Central memory CD8-positive, alpha-beta T cell (primary cell): ENCODE results near the gene SPOCK1.

Source experiments
- ATAC-seq: fragments of 150-1000 bp; cut with Tn5 transposase; replicated peaks from 2 replicates; pipeline ENCODE4 v1.10.0; 2022; ENCODE audit warnings: mild to moderate bottlenecking, moderate FRiP score, moderate number of reproducible peaks; ENCODE audit not compliant: poor library complexity, severe bottlenecking; ENCODE audit errors: extremely low read depth
- DNase-seq, 2 donors: peaks; one replicate each; pipeline ENCODE4 v3.0.0; 2021; ENCODE audit warnings: low spot score in 2 of 2
- H3K27ac Mint-ChIP-seq: one replicate; pipeline ENCODE4 v1.8.0; 2022; ENCODE audit warnings: low read depth, mild to moderate bottlenecking, moderate library complexity, mixed read lengths
- H3K27me3 Mint-ChIP-seq: one replicate; pipeline ENCODE4 v1.8.0; 2022; ENCODE audit warnings: mixed read lengths
- H3K36me3 Mint-ChIP-seq: one replicate; pipeline ENCODE4 v1.8.0; 2022; ENCODE audit warnings: mild to moderate bottlenecking, moderate library complexity, mixed read lengths; ENCODE audit not compliant: insufficient read depth
- H3K4me1 Mint-ChIP-seq: one replicate; pipeline ENCODE4 v1.8.0; 2022; ENCODE audit warnings: mixed read lengths
- H3K4me3 Mint-ChIP-seq: one replicate; pipeline ENCODE4 v1.8.0; 2022; ENCODE audit warnings: mild to moderate bottlenecking, moderate library complexity, mixed read lengths
- H3K9me3 Mint-ChIP-seq: one replicate; pipeline ENCODE4 v1.8.0; 2022; ENCODE audit warnings: mixed read lengths

SPOCK1 gene

DNA sequence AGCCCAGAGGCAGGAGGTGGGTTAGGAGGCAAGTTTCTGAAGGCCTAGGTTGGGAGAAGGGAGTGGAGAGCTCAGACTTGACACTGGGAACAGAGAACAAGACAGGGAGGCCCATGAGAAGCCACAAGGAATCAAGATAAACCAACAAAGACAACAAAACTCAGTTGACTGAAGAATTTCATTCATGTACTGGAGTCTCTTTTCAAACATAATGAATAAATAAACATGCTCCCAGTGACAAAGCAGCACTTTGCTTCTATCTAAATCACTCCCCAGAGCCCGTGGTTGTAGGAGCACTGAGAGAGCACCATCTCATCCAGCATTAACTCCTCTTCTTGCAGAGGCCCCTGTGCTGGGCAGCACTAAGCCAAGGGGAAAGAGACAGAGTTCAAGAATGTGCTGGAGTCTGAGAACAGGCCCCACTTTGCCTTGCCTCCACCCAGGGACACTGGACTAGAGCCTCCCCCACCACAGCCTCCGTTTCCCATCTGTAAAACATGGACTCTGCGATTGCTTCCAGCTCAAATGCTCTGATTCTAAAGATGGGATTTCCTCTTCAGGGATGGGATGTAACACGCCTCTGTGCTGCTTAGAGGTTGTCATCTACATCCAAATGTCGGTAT, 282.0 kb downstream of the SPOCK1 start:
- Mint-ChIP-seq H3K36me3 (peaks cover 5% of the 10 kb centered on the region), H3K27me3 (peaks cover 31% of the 10 kb centered on the region), H3K27ac (no peak overlapping the region), H3K9me3 (no peaks in the 10 kb centered on the region), H3K4me1 (no peaks in the 10 kb centered on the region), H3K4me3 (no peak overlapping the region)
- DNase-seq = no peak
- ATAC-seq = no peak

- H3K4me1 Mint-ChIP-seq = no peaks in the 10 kb centered on the region
- no peak for DNase-seq
- peaks cover 24% of the 10 kb centered on the region for H3K27me3 Mint-ChIP-seq
- peaks cover 5% of the 10 kb centered on the region for H3K36me3 Mint-ChIP-seq
- H3K9me3 Mint-ChIP-seq = no peaks in the 10 kb centered on the region
- no peak for ATAC-seq
- no peak overlapping the region for H3K27ac Mint-ChIP-seq
- no peak overlapping the region for H3K4me3 Mint-ChIP-seq
These were observed 283.3 kb downstream of the SPOCK1 start for GRCh38 chr5:137215780-137216179.

GRCh38 chr5:137215261-137215660, 283.9 kb downstream of the SPOCK1 start:
- DNase-seq (no peak), ATAC-seq (no peak)
- peaks cover 18% of the 10 kb centered on the region for H3K27me3 Mint-ChIP-seq
- H3K27ac Mint-ChIP-seq = no peak overlapping the region
- peaks cover 5% of the 10 kb centered on the region for H3K36me3 Mint-ChIP-seq
- H3K9me3 Mint-ChIP-seq = no peaks in the 10 kb centered on the region
- no peak overlapping the region for H3K4me3 Mint-ChIP-seq
- H3K4me1 Mint-ChIP-seq = no peaks in the 10 kb centered on the region

DNA sequence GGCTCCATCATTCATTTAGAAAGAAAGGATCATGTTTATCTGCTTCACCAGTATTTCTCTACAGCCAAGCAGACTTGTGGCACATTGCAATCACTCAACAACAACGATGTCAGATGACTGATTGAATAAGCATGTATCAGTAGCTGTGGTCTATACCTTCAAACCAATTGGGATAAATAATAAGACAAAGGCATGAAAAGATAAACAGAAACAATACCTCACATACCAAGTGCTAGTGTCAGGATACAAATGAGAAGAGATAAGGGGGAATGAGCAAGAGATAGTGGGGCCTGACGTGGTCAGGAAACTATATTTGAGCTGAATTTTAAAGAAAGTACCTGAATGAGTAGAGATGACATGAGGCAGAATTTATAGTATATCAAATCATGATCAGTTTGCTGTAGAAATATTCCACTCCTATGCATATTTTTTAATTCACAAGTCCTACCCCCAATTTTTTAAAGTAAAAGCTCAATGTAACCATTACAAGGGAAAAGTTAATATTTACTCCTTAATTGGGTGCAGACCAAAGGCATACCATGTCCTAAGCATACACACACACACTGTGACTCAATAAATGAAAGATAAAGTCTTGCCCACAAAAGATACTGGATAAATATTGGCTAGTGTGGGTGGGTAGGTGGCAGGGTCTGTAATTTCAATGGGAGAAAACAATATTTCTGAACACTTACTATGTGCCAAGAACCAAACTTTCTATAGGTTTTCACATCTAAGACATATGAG, 284.5 kb downstream of the SPOCK1 start:
- DNase-seq (no peak), ATAC-seq (no peak)
- peaks cover 5% of the 10 kb centered on the region for H3K36me3 Mint-ChIP-seq
- H3K9me3 Mint-ChIP-seq = no peaks in the 10 kb centered on the region
- no peak overlapping the region for H3K4me3 Mint-ChIP-seq
- H3K27ac Mint-ChIP-seq = no peak overlapping the region
- peaks cover 12% of the 10 kb centered on the region for H3K27me3 Mint-ChIP-seq
- H3K4me1 Mint-ChIP-seq = no peaks in the 10 kb centered on the region

- Mint-ChIP-seq H3K4me3 (no peak overlapping the region), H3K36me3 (peaks cover 3% of the 10 kb centered on the region), H3K9me3 (no peaks in the 10 kb centered on the region), H3K4me1 (no peaks in the 10 kb centered on the region), H3K27me3 (peaks cover 11% of the 10 kb centered on the region), H3K27ac (no peak overlapping the region)
- ATAC-seq (no peak), DNase-seq (no peak)
These were observed 286.7 kb downstream of the SPOCK1 start for GRCh38 chr5:137212471-137212870.

GRCh38 chr5:137209232-137209809, 289.8 kb downstream of the SPOCK1 start:
- Mint-ChIP-seq H3K36me3 (no peaks in the 10 kb centered on the region), H3K27me3 (peaks cover 34% of the 10 kb centered on the region), H3K4me3 (no peak overlapping the region), H3K9me3 (no peaks in the 10 kb centered on the region), H3K4me1 (no peaks in the 10 kb centered on the region), H3K27ac (no peak overlapping the region)
- ATAC-seq (no peak), DNase-seq (no peak)

DNA sequence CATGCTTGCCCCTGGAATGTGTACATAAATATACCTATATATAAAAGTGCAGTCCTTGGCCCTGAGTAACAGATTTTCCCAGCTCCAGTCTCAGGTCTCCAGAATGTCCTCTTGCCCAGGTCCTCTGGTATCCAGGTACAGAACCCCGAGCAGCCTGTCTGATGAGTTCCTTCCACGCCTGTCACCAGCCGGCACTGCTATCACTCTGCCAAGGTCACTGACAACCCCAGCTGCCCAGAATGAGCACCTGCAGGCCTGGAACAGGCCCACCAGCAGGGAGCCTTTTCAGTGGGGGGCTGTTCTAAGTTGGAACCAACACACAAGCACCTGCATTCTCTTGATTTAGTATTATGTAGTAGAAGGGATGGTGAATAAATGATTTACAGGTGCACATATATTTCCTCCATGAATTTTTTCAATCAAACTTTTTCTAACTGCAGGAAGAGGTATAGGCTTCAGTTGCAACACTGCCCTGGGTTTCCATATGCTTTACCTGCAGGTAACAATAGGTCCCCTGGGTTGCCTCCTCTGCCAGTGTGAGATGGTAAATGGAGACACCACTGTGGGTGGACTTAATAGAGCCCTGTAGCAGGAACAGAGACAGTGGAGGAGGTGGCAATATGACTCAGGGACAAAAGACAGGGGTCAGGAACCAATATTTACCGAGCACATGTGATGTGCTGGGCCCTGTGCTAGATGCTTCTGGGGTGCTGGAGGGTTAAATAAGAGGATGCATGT, 291.9 kb downstream of the SPOCK1 start:
- no peak for DNase-seq

DNA sequence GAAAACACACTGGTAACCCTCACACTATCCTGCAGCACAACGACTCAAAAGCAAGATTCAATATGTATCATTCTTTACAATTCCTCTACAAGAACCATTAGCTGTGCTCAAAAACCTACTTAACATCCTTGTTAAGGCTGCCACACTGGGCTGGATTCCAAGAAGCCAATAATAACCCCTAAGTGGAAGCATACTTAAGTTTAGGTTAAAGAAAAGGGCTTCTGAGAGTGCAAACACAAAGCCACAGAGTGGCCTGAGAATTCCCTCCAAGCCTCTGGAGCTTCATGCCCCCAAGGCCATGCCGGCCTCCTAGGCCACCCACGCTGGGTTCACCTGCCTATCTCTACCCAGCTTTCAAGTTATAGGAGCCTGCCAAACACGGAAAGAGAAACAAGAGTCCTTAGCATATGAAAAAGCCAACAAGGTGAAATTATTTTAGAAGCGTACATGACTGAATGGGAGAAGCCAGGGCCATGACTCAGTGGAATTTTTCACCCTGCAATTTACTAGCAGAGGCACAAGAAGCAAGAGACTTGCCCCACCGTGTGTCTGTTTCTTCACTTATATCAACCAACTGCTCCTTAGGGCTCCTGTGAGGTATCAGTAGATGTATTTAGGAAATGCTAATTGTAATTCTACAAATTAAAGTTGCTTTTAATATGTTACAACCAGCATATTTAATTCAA, 293.0 kb downstream of the SPOCK1 start:
- no peak for ATAC-seq
- no peak for DNase-seq
- no peaks in the 10 kb centered on the region for H3K9me3 Mint-ChIP-seq
- H3K27ac Mint-ChIP-seq = no peak overlapping the region
- H3K36me3 Mint-ChIP-seq = no peaks in the 10 kb centered on the region
- no peaks in the 10 kb centered on the region for H3K4me1 Mint-ChIP-seq
- H3K27me3 Mint-ChIP-seq = peaks cover 27% of the 10 kb centered on the region
- no peak overlapping the region for H3K4me3 Mint-ChIP-seq

More for the DNA sequence above, 291.9 kb downstream of the SPOCK1 start:
- ATAC-seq = no peak
- Mint-ChIP-seq H3K36me3 (no peaks in the 10 kb centered on the region), H3K4me3 (no peak overlapping the region), H3K4me1 (no peaks in the 10 kb centered on the region), H3K27me3 (peaks cover 27% of the 10 kb centered on the region), H3K9me3 (no peaks in the 10 kb centered on the region), H3K27ac (no peak overlapping the region)

- ATAC-seq = no peak
These were observed 293.7 kb downstream of the SPOCK1 start for GRCh38 chr5:137205231-137206027.

GRCh38 chr5:137203011-137203632, 296.0 kb downstream of the SPOCK1 start:
- H3K27ac Mint-ChIP-seq = no peak overlapping the region
- H3K4me3 Mint-ChIP-seq = no peak overlapping the region
- H3K36me3 Mint-ChIP-seq = no peaks in the 10 kb centered on the region
- no peak for ATAC-seq
- H3K27me3 Mint-ChIP-seq = peaks cover 34% of the 10 kb centered on the region
- DNase-seq = no peak
- peaks cover 6% of the 10 kb centered on the region for H3K9me3 Mint-ChIP-seq
- H3K4me1 Mint-ChIP-seq = no peaks in the 10 kb centered on the region

More at GRCh38 chr5:137205231-137206027, 293.7 kb downstream of the SPOCK1 start:
- DNase-seq = no peak
- Mint-ChIP-seq H3K27me3 (peaks cover 27% of the 10 kb centered on the region), H3K9me3 (no peaks in the 10 kb centered on the region), H3K4me1 (no peaks in the 10 kb centered on the region), H3K27ac (no peak overlapping the region), H3K4me3 (no peak overlapping the region), H3K36me3 (no peaks in the 10 kb centered on the region)

GRCh38 chr5:137201876-137202275, 297.2 kb downstream of the SPOCK1 start:
- H3K4me1 Mint-ChIP-seq = no peaks in the 10 kb centered on the region
- ATAC-seq (no peak), DNase-seq (no peak)
- no peak overlapping the region for H3K4me3 Mint-ChIP-seq
- no peaks in the 10 kb centered on the region for H3K36me3 Mint-ChIP-seq
- H3K27me3 Mint-ChIP-seq = peaks cover 34% of the 10 kb centered on the region
- H3K27ac Mint-ChIP-seq = no peak overlapping the region
- H3K9me3 Mint-ChIP-seq = peaks cover 6% of the 10 kb centered on the region
